GM12878 (cell line): ENCODE data around the gene THAP4. TPM values are rescaled to one million over a fixed set of nuclear protein-coding genes. Genes with fewer than 3 reads are reported as not detected.

ENCODE experiments used
- ATAC-seq: fragments of 200-7000 bp; cut with Tn5 transposase; 3 replicates; pipeline ENCODE4 v1.9.1; 2020; ENCODE audit warnings: mild to moderate bottlenecking, moderate library complexity
- BruUV-seq: library from RNA; stranded (reverse); fragments of 400-500 nt; replicated peaks from 2 replicates; lab custom pipeline; 2021; lab: Mats Ljungman, UMichigan
- CTCF ChIA-PET: fragments of 300-600 bp; sonication (Branson Sonifier 250); formaldehyde crosslinking; extraction: SDS; loops from one replicate; lab custom pipeline; 2021; ENCODE audit warnings: inconsistent platforms; lab: Yijun Ruan, JAX
- POLR2A ChIA-PET: fragments of 350-600 bp; formaldehyde crosslinking; extraction: SDS; loops from one replicate; lab custom pipeline; 2021; ENCODE audit warnings: inconsistent platforms; lab: Charles Lee
- RAD21 ChIA-PET: fragments of 300-600 bp; sonication (Branson Sonifier 250); formaldehyde crosslinking; loops from one replicate; lab custom pipeline; 2023; ENCODE audit warnings: antibody characterized with exemption; ENCODE audit not compliant: unreplicated experiment; lab: Charles Lee
- SMC1A ChIA-PET: fragments of 300-600 bp; sonication (Branson Sonifier 250); formaldehyde crosslinking; loops from one replicate; lab custom pipeline; 2023; ENCODE audit not compliant: unreplicated experiment, uncharacterized antibody; lab: Charles Lee
- DNase-seq: peaks from one replicate; pipeline ENCODE4 v3.0.0-alpha.2; 2011; ENCODE audit warnings: low read depth, low spot score
- FAIRE-seq: peaks from 3 replicates; lab custom pipeline; 2011; peaks lifted over from hg19 to GRCh38; lab: Jason Lieb, UNC
- H2AFZ ChIP-seq: 2 replicates; pipeline ENCODE4 v1.6.0; 2011; ENCODE audit warnings: low read depth, low read length, control low read depth; ENCODE audit not compliant: control insufficient read depth
- H3K27ac ChIP-seq: 2 replicates; pipeline ENCODE4 v1.5.1; 2011; ENCODE audit warnings: control low read depth; ENCODE audit not compliant: control insufficient read depth, insufficient read depth
- H3K27me3 ChIP-seq, 2 experiments: replicated peaks in 1 of 2; 2 replicates each; pipeline versions ENCODE4 v1.6.0 to v1.6.1; 2011; ENCODE audit warnings: low read length in 1 of 2; ENCODE audit not compliant: control insufficient read depth in 2 of 2, insufficient read depth in 2 of 2
- H3K36me3 ChIP-seq, 2 experiments: 2 replicates each; pipeline ENCODE4 v1.5.1; 2011; ENCODE audit warnings: low read length in 1 of 2; ENCODE audit not compliant: control insufficient read depth in 2 of 2, insufficient read depth in 2 of 2
- H3K4me1 ChIP-seq: 2 replicates; pipeline ENCODE4 v1.6.1; 2011; ENCODE audit warnings: mild to moderate bottlenecking, low read length, moderate library complexity, mixed read lengths; ENCODE audit not compliant: control insufficient read depth, insufficient read depth
- H3K4me2 ChIP-seq: 2 replicates; pipeline ENCODE4 v1.6.0; 2011; ENCODE audit warnings: control low read depth; ENCODE audit not compliant: control insufficient read depth, insufficient read depth
- H3K4me3 ChIP-seq: fragments of 200-600 bp; sonication (generic); 2 replicates; pipeline ENCODE4 v1.5.1; 2016
- H3K79me2 ChIP-seq: 2 replicates; pipeline ENCODE4 v1.6.0; 2011; ENCODE audit warnings: low read length; ENCODE audit not compliant: control insufficient read depth, insufficient read depth
- H3K9ac ChIP-seq: 2 replicates; pipeline ENCODE4 v1.8.0; 2011; ENCODE audit warnings: low read length, control low read depth, mixed read lengths; ENCODE audit not compliant: control insufficient read depth, insufficient read depth
- H3K9me3 ChIP-seq: replicated peaks from 3 replicates; pipeline ENCODE4 v1.5.1; 2011; ENCODE audit warnings: mild to moderate bottlenecking, low read length; ENCODE audit not compliant: control insufficient read depth, insufficient read depth
- H4K20me1 ChIP-seq: 2 replicates; pipeline ENCODE4 v1.6.0; 2011; ENCODE audit not compliant: control insufficient read depth, insufficient read depth
- CEBPZ ChIP-seq: fragments of 150-350 bp; IDR thresholded peaks from 2 replicates; pipeline ENCODE4 v1.6.1; 2016; ENCODE audit warnings: low read depth, low read length
- FOS ChIP-seq: IDR thresholded peaks from 3 replicates; pipeline ENCODE4 v1.6.1; 2011; ENCODE audit warnings: borderline replicate concordance; ENCODE audit not compliant: insufficient read length; ENCODE audit errors: extremely low read depth
- FOXK2 ChIP-seq: fragments of 450-650 bp; IDR thresholded peaks from 2 replicates; pipeline ENCODE4 v1.6.1; 2017; ENCODE audit warnings: mild to moderate bottlenecking, moderate library complexity
- IKZF1 ChIP-seq: fragments of 450-650 bp; conservative IDR thresholded peaks from 2 replicates; pipeline ENCODE4 v1.6.1; 2017; ENCODE audit warnings: antibody characterized with exemption, mild to moderate bottlenecking
- KLF5 ChIP-seq: fragments of 450-650 bp; IDR thresholded peaks from 2 replicates; pipeline ENCODE4 v1.6.1; 2014; ENCODE audit warnings: mild to moderate bottlenecking; ENCODE audit not compliant: partially characterized antibody
- POU2F2 ChIP-seq: IDR thresholded peaks from 3 replicates; pipeline ENCODE4 v1.6.1; 2011; ENCODE audit warnings: low read depth, mild to moderate bottlenecking, low read length, borderline replicate concordance
- SIN3A ChIP-seq: IDR thresholded peaks from 2 replicates; pipeline ENCODE4 v1.6.1; 2012; ENCODE audit warnings: low read depth, low read length, improper control_type of control experiment
- SIX5 ChIP-seq: IDR thresholded peaks from 2 replicates; pipeline ENCODE4 v1.6.1; 2011; ENCODE audit warnings: mild to moderate bottlenecking, low read depth, low read length, moderate library complexity; ENCODE audit not compliant: severe bottlenecking
- SMAD5 ChIP-seq: IDR thresholded peaks from 2 replicates; pipeline ENCODE4 v1.6.1; 2016; ENCODE audit warnings: antibody characterized with exemption, low read depth
- STAT3 ChIP-seq: IDR thresholded peaks from 2 replicates; pipeline ENCODE4 v1.6.1; 2011; ENCODE audit warnings: low read depth, low read length, improper control_type of control experiment
- WRNIP1 ChIP-seq: IDR thresholded peaks from 2 replicates; pipeline ENCODE4 v1.6.1; 2011; ENCODE audit warnings: low read depth, low read length, improper control_type of control experiment, borderline replicate concordance
- YBX1 ChIP-seq: fragments of 450-650 bp; IDR thresholded peaks from 2 replicates; pipeline ENCODE4 v1.6.1; 2016; ENCODE audit warnings: antibody characterized with exemption
- ZNF207 ChIP-seq: fragments of 450-650 bp; IDR thresholded peaks from 2 replicates; pipeline ENCODE4 v1.6.1; 2014; ENCODE audit warnings: antibody characterized with exemption, mild to moderate bottlenecking, borderline replicate concordance
- WGBS: methylation state at CpG from one replicate; pipeline ENCODE4 v1.1.6; 2016; ENCODE audit warnings: low lambda C conversion rate; ENCODE audit not compliant: insufficient replicate concordance, insufficient coverage; ENCODE audit errors: missing lambda C conversion rate; 5-methylcytosine and 5-hydroxymethylcytosine counted together
- in situ Hi-C: fragments of 300-500 bp; cut with MboI; formaldehyde crosslinking; loops from 9 replicates; pipeline ENCODE4 v1.14.3; 2018; ENCODE audit warnings: mixed read lengths
- intact Hi-C: fragments of 100-400 bp; cut with micrococcal nuclease; formaldehyde crosslinking; loops from one replicate; pipeline ENCODE4 v1.14.2; 2022; ENCODE audit not compliant: unreplicated experiment
- polyA plus RNA-seq, 11 experiments: library from polyadenylated mRNA; depleted of rRNA in 4 of 11; unstranded in 6 of 11; stranded (reverse) in 5 of 11; fragments of >200 nt; fragmentation: Nextera tagmentation in 4 of 11; fragmentation: Illumina TruSeq in 1 of 11; extraction: Ambion mirVana in 4 of 11; extraction: Trizol in 1 of 11; gene quantifications; 1 replicate in 1 of 11; 2 replicates in 10 of 11; pipeline versions ENCODE4 v1.2.1 to v1.2.3, GENCODE V29; 2011 to 2016; ENCODE audit warnings: inconsistent platforms in 2 of 11, missing spikeins in 2 of 11, low read depth in 1 of 11
- total RNA-seq, 4 experiments: library from RNA; depleted of rRNA in 3 of 4; stranded (reverse); fragments of >200 nt in 3 of 4; fragmentation: Illumina TruSeq in 1 of 4; extraction: Trizol in 1 of 4; gene quantifications; 2 replicates each; pipeline versions ENCODE4 v1.2.1 to v1.2.3, GENCODE V29; 2013 to 2021
- TF ChIP-seq, protein P1 (sequence below): IDR thresholded peaks from 2 replicates; pipeline ENCODE4 v1.6.1; 2011; ENCODE audit warnings: borderline replicate concordance, low read depth, mild to moderate bottlenecking, moderate library complexity, mixed read lengths, low read length; ENCODE audit not compliant: insufficient read depth; ENCODE audit errors: extremely low read length
- TF ChIP-seq, protein P2 (sequence below): IDR thresholded peaks from 2 replicates; pipeline ENCODE4 v1.6.1; 2012; ENCODE audit warnings: mild to moderate bottlenecking, low read depth, low read length

The THAP4 gene
- total and polyA plus RNA-seq, 10 of the 15 experiments (the other 5 are each of a cell fraction or from before 2014, with no cell fraction given): 12.9 to 67.7 (median 44.5) TPM

DNA sequence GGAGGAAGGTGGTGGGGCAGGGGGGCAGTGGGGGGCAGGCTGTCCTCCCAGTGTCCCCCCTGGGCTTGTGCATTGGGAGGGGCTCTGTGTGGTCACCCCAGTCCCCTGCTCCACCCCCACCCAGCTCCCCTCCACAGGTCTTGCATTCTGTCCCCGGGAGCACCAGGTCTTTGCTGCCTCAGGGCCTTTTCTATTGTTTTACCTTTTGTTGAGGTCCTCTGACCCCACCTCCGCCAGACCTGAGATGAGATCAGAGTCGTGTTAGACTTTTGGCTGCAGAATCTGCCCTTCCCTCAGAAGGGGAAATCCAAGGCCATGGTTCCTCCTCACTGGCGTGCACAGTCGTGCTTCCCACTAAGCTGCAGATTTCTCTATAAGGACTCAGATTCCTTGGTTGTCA is 21.3 kb upstream of the THAP4 start:
- WGBS: 71% methylated on average over 5 of the region's 5 CpGs
- H3K4me3 ChIP-seq: no peak overlapping the region
- H3K9ac ChIP-seq: no peak overlapping the region
- ChIA-PET RAD21 (interaction anchor here (0.6 kb wide), 1 partner anchor 12 kb away, joined by 3 read pairs; no protein-coding TSS in a partner anchor), POLR2A (no interaction called here), SMC1A (interaction anchor here (1.5 to 2.2 kb wide), 2 partner anchors 12 to 16 kb away, joined by 3 to 6 read pairs; no protein-coding TSS in a partner anchor), CTCF (interaction anchor here (1.3 to 2.1 kb wide), 3 partner anchors 220 to 570 kb away, joined by 3 to 7 read pairs (median 5); no protein-coding TSS in a partner anchor)
- H3K27ac ChIP-seq: no peak overlapping the region
- BruUV-seq: no TSS peak
- no peak overlapping the region for H2AFZ ChIP-seq
- H3K9me3 ChIP-seq: no peaks in the 10 kb centered on the region
- H3K4me2 ChIP-seq: no peak overlapping the region
- ATAC-seq (no peak), FAIRE-seq (no peak), DNase-seq (no peak)
- no peaks in the 10 kb centered on the region for H3K27me3 ChIP-seq
- peaks cover 12 to 32% of the 10 kb centered on the region in 2 experiments; a peak in 3 of 4 replicates for H3K36me3 ChIP-seq
- H4K20me1 ChIP-seq: no peaks in the 10 kb centered on the region
- TF ChIP-seq FOS (no peak), SMAD5 (no peak), WRNIP1 (no peak), FOXK2 (no peak), SIN3A (no peak), POU2F2 (no peak), KLF5 (no peak), YBX1 (no peak), SIX5 (no peak), STAT3 (no peak), CEBPZ (no peak), ZNF207 (no peak), IKZF1 (no peak)
- TF ChIP-seq, protein P1, sequence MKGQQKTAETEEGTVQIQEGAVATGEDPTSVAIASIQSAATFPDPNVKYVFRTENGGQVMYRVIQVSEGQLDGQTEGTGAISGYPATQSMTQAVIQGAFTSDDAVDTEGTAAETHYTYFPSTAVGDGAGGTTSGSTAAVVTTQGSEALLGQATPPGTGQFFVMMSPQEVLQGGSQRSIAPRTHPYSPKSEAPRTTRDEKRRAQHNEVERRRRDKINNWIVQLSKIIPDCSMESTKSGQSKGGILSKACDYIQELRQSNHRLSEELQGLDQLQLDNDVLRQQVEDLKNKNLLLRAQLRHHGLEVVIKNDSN: no peak
- TF ChIP-seq, protein P2, sequence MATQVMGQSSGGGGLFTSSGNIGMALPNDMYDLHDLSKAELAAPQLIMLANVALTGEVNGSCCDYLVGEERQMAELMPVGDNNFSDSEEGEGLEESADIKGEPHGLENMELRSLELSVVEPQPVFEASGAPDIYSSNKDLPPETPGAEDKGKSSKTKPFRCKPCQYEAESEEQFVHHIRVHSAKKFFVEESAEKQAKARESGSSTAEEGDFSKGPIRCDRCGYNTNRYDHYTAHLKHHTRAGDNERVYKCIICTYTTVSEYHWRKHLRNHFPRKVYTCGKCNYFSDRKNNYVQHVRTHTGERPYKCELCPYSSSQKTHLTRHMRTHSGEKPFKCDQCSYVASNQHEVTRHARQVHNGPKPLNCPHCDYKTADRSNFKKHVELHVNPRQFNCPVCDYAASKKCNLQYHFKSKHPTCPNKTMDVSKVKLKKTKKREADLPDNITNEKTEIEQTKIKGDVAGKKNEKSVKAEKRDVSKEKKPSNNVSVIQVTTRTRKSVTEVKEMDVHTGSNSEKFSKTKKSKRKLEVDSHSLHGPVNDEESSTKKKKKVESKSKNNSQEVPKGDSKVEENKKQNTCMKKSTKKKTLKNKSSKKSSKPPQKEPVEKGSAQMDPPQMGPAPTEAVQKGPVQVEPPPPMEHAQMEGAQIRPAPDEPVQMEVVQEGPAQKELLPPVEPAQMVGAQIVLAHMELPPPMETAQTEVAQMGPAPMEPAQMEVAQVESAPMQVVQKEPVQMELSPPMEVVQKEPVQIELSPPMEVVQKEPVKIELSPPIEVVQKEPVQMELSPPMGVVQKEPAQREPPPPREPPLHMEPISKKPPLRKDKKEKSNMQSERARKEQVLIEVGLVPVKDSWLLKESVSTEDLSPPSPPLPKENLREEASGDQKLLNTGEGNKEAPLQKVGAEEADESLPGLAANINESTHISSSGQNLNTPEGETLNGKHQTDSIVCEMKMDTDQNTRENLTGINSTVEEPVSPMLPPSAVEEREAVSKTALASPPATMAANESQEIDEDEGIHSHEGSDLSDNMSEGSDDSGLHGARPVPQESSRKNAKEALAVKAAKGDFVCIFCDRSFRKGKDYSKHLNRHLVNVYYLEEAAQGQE: no peak
- H3K79me2 ChIP-seq: no peaks in the 10 kb centered on the region
- intact Hi-C loops: no loop called here
- no peaks in the 10 kb centered on the region for H3K4me1 ChIP-seq
- in situ Hi-C loops: loop anchor here (10.0 kb wide), 1 partner anchor 803 kb away; no protein-coding TSS in a partner anchor
